Measurements from ENCODE around the gene PSMA6. TPM values are rescaled to one million over a fixed set of nuclear protein-coding genes. Genes with fewer than 3 reads are reported as not detected.

The PSMA6 gene
- total and polyA plus RNA-seq, 2 experiments from 2014 or later = 216 to 296 TPM

- Mint-ChIP-seq H3K36me3 (ENCODE audit: low read depth) (no peaks in the 10 kb centered on the region), H3K27ac (no peak overlapping the region)
- DNase-seq (ENCODE audit: low spot score) = no peak
Observed at GRCh38 chr14:35286707-35287106, 5.5 kb upstream of the PSMA6 start.

GRCh38 chr14:35287431-35288013 lies 4.7 kb upstream of the PSMA6 start:
- no peak overlapping the region for H3K27ac Mint-ChIP-seq
- H3K27ac ChIP-seq (ENCODE audit: low read depth) = peak overlapping the region; percentile 57; the same call in 1 of the 2 replicates
- TF ChIP-seq JUNB (IDR thresholded peaks at IDR 0.05; ENCODE audit: unreplicated experiment) = no peak
- TF ChIP-seq STAT1 (IDR thresholded peaks at IDR 0.05; ENCODE audit: unreplicated experiment) = no peak
- no peak for TF ChIP-seq REST (IDR thresholded peaks at IDR 0.05; ENCODE audit: unreplicated experiment)
- no peak for TF ChIP-seq NANOG (IDR thresholded peaks at IDR 0.05; ENCODE audit: borderline replicate concordance)
- no peak for TF ChIP-seq EZH2phosphoT487 (IDR thresholded peaks at IDR 0.05; ENCODE audit: unreplicated experiment)
- TF ChIP-seq EZH2 (IDR thresholded peaks at IDR 0.05; ENCODE audit: low read depth, unreplicated experiment) = no peak
- no peak for TF ChIP-seq ZNF462 (CRISPR knock-in tag; IDR thresholded peaks at IDR 0.05)
- TF ChIP-seq ZNF331 (CRISPR knock-in tag; IDR thresholded peaks at IDR 0.05; ENCODE audit: low read depth) = no peak
- TF ChIP-seq CTCF (conservative IDR thresholded peaks at IDR 0.05; ENCODE audit: low read depth in 2 of 2) = no peak

More at GRCh38 chr14:35286707-35287106, 5.5 kb upstream of the PSMA6 start:
- H3K27ac ChIP-seq (ENCODE audit: low read depth) = no peak overlapping the region
- H2AFZ ChIP-seq = no peak overlapping the region
- H3K4me3 ChIP-seq = no peak overlapping the region
- no peak for ATAC-seq
- H3K79me2 ChIP-seq (replicated peaks; ENCODE audit: insufficient read depth) = no peaks in the 10 kb centered on the region
- no peaks in the 10 kb centered on the region for H4K20me1 ChIP-seq (replicated peaks; ENCODE audit: insufficient read depth)
- H3K4me1 Mint-ChIP-seq = peaks cover 11% of the 10 kb centered on the region
- no peak overlapping the region for H3K4me3 Mint-ChIP-seq
- peaks cover 1% of the 10 kb centered on the region for H3K27me3 Mint-ChIP-seq (ENCODE audit: insufficient read depth, low read depth, poor library complexity)
- TF ChIP-seq EZH2phosphoT487 (IDR thresholded peaks at IDR 0.05; ENCODE audit: unreplicated experiment) = no peak
- H3K27me3 ChIP-seq (ENCODE audit: insufficient read depth) = no peaks in the 10 kb centered on the region
- no peaks in the 10 kb centered on the region for H3K36me3 ChIP-seq (ENCODE audit: insufficient read depth)
- no peaks in the 10 kb centered on the region for H3K9me3 Mint-ChIP-seq
- H3K4me1 ChIP-seq (ENCODE audit: insufficient read depth) = no peaks in the 10 kb centered on the region; the same call in 1 of the 2 replicates
- H3K4me2 ChIP-seq = no peak overlapping the region
- H3K9me2 ChIP-seq (ENCODE audit: insufficient read depth) = no peaks in the 10 kb centered on the region
- no peaks in the 10 kb centered on the region; the same call in 1 of the 2 replicates for H3F3A ChIP-seq (replicated peaks; ENCODE audit: low read depth)

More at GRCh38 chr14:35287431-35288013, 4.7 kb upstream of the PSMA6 start:
- H3K79me2 ChIP-seq (replicated peaks; ENCODE audit: insufficient read depth) = peaks cover 2% of the 10 kb centered on the region
- no peaks in the 10 kb centered on the region for H4K20me1 ChIP-seq (replicated peaks; ENCODE audit: insufficient read depth)
- no peak overlapping the region for H3K4me3 Mint-ChIP-seq
- no peaks in the 10 kb centered on the region; the same call in 1 of the 2 replicates for H3F3A ChIP-seq (replicated peaks; ENCODE audit: low read depth)
- no peak overlapping the region for H2AFZ ChIP-seq
- no peaks in the 10 kb centered on the region for H3K9me3 Mint-ChIP-seq
- H3K36me3 ChIP-seq (ENCODE audit: insufficient read depth) = no peaks in the 10 kb centered on the region
- no peaks in the 10 kb centered on the region for H3K27me3 ChIP-seq (ENCODE audit: insufficient read depth)
- no peak overlapping the region for H3K4me2 ChIP-seq
- peaks cover 11% of the 10 kb centered on the region for H3K4me1 Mint-ChIP-seq
- H3K27me3 Mint-ChIP-seq (ENCODE audit: insufficient read depth, low read depth, poor library complexity) = peaks cover 6% of the 10 kb centered on the region
- no peaks in the 10 kb centered on the region for H3K9me2 ChIP-seq (ENCODE audit: insufficient read depth)
- H3K4me1 ChIP-seq (ENCODE audit: insufficient read depth) = no peaks in the 10 kb centered on the region; the same call in 1 of the 2 replicates
- ATAC-seq (no peak), DNase-seq (ENCODE audit: low spot score) (no peak)
- H3K36me3 Mint-ChIP-seq (ENCODE audit: low read depth) = no peaks in the 10 kb centered on the region; the same call in 2 of the 3 replicates
- H3K4me3 ChIP-seq = no peak overlapping the region

All from GM23338 (cell line).